OCI-LY1 (cell line): ENCODE data around the gene ZNF804A.

Experiments used
- H2AFZ ChIP-seq: fragments of 200-600 bp; sonication (generic), shearing (Covaris generic); 2 replicates; pipeline ENCODE4 v1.6.0; 2014; ENCODE audit warnings: antibody characterized with exemption, mild to moderate bottlenecking, low read length
- H3F3A ChIP-seq: fragments of 200-600 bp; sonication (generic), shearing (Covaris generic); 2 replicates; pipeline ENCODE4 v1.6.0; 2014; ENCODE audit warnings: mild to moderate bottlenecking, antibody characterized with exemption, low read length, moderate library complexity; ENCODE audit not compliant: insufficient read depth
- H3K27ac ChIP-seq: fragments of 200-600 bp; sonication (generic); 2 replicates; pipeline ENCODE4 v1.5.1; 2014; ENCODE audit warnings: low read length, mixed run types, mild to moderate bottlenecking, low read depth; ENCODE audit not compliant: poor library complexity, severe bottlenecking
- H3K27me3 ChIP-seq: fragments of 200-600 bp; sonication (generic); 2 replicates; pipeline ENCODE4 v1.6.0; 2014; ENCODE audit warnings: antibody characterized with exemption, mild to moderate bottlenecking, low read length, moderate library complexity; ENCODE audit not compliant: insufficient read depth
- H3K36me3 ChIP-seq: fragments of 200-600 bp; sonication (generic); 2 replicates; pipeline ENCODE4 v1.6.1; 2014; ENCODE audit warnings: mild to moderate bottlenecking, antibody characterized with exemption, low read length, moderate library complexity, mixed read lengths; ENCODE audit not compliant: insufficient read depth
- H3K4me1 ChIP-seq: fragments of 200-600 bp; sonication (generic); 2 replicates; pipeline ENCODE4 v1.5.1; 2014; ENCODE audit warnings: mild to moderate bottlenecking, low read length, moderate library complexity; ENCODE audit not compliant: insufficient read depth, severe bottlenecking
- H3K4me2 ChIP-seq: fragments of 200-600 bp; sonication (generic), shearing (Covaris generic); 2 replicates; pipeline ENCODE4 v1.6.1; 2014; ENCODE audit warnings: low read length
- H3K4me3 ChIP-seq: fragments of 200-600 bp; sonication (generic); 2 replicates; pipeline ENCODE4 v1.5.1; 2014; ENCODE audit warnings: low read length, low read depth, mild to moderate bottlenecking, mixed read lengths; ENCODE audit not compliant: poor library complexity, severe bottlenecking
- H3K79me2 ChIP-seq: fragments of 200-600 bp; shearing (Covaris generic); 2 replicates; pipeline ENCODE4 v1.6.1; 2016; ENCODE audit warnings: mixed run types, low read length, mixed read lengths; ENCODE audit not compliant: insufficient read depth
- H3K9ac ChIP-seq: fragments of 200-600 bp; sonication (generic), shearing (Covaris generic); 2 replicates; pipeline ENCODE4 v1.6.1; 2014; ENCODE audit warnings: mild to moderate bottlenecking, low read length, mixed read lengths
- H3K9me2 ChIP-seq: fragments of 200-600 bp; sonication (generic), shearing (Covaris generic); 2 replicates; pipeline ENCODE4 v1.6.1; 2014; ENCODE audit warnings: low read depth, mild to moderate bottlenecking, low read length, mixed read lengths
- H3K9me3 ChIP-seq: fragments of 200-600 bp; shearing (Covaris generic); 2 replicates; pipeline ENCODE4 v1.6.1; 2014; ENCODE audit warnings: low read length, mixed read lengths
- H4K20me1 ChIP-seq: fragments of 200-600 bp; sonication (generic), shearing (Covaris generic); 2 replicates; pipeline ENCODE4 v1.6.0; 2016; ENCODE audit warnings: mild to moderate bottlenecking, low read length; ENCODE audit not compliant: insufficient read depth
- CTCF ChIP-seq: fragments of 200-600 bp; sonication (generic), shearing (Covaris generic); IDR thresholded peaks from 2 replicates; pipeline ENCODE4 v1.5.1; 2017; ENCODE audit warnings: mild to moderate bottlenecking, antibody characterized with exemption, low read length, moderate library complexity, mixed read lengths
- EZH2 ChIP-seq: fragments of 200-600 bp; sonication (generic), shearing (Covaris generic); IDR thresholded peaks from 2 replicates; pipeline ENCODE4 v1.8.0; 2017; ENCODE audit warnings: borderline replicate concordance, mixed run types, mild to moderate bottlenecking, antibody characterized with exemption, low read length, moderate library complexity, mixed read lengths

Gene ZNF804A

GRCh38 chr2:184824597-184824996 lies 226.3 kb downstream of the ZNF804A start:
- Histone ChIP-seq H3K4me2 (no peak overlapping the region), H3K9me3 (no peaks in the 10 kb centered on the region), H3K27me3 (no peaks in the 10 kb centered on the region), H3K4me1 (no peaks in the 10 kb centered on the region), H3K79me2 (peaks cover 38% of the 10 kb centered on the region), H3F3A (0 out of 2 replicates have a peak, but pooled peaks cover 4% of the 10 kb centered on the region), H4K20me1 (no peaks in the 10 kb centered on the region), H3K9ac (no peak overlapping the region), H3K36me3 (peaks cover 16% of the 10 kb centered on the region), H3K27ac (no peak overlapping the region), H3K4me3 (no peak overlapping the region), H3K9me2 (no peaks in the 10 kb centered on the region), H2AFZ (no peak overlapping the region)
- TF ChIP-seq EZH2 = no peak
- TF ChIP-seq CTCF = no peak

GRCh38 chr2:184830531-184830930 lies 232.2 kb downstream of the ZNF804A start:
- no peak overlapping the region for H3K9ac ChIP-seq
- H3K4me2 ChIP-seq = no peak overlapping the region
- no peaks in the 10 kb centered on the region for H3K4me1 ChIP-seq
- H3K79me2 ChIP-seq = peaks cover 31% of the 10 kb centered on the region
- TF ChIP-seq EZH2 (no peak), CTCF (no peak)
- no peaks in the 10 kb centered on the region for H3K36me3 ChIP-seq
- no peaks in the 10 kb centered on the region for H4K20me1 ChIP-seq
- H3K9me2 ChIP-seq = no peaks in the 10 kb centered on the region
- H3K4me3 ChIP-seq = no peak overlapping the region
- 0 out of 2 replicates have a peak, but pooled peaks cover 4% of the 10 kb centered on the region for H3F3A ChIP-seq
- H3K9me3 ChIP-seq = no peaks in the 10 kb centered on the region
- no peaks in the 10 kb centered on the region for H3K27me3 ChIP-seq
- no peak overlapping the region for H3K27ac ChIP-seq
- H2AFZ ChIP-seq = no peak overlapping the region

- Histone ChIP-seq H4K20me1 (no peaks in the 10 kb centered on the region), H3K4me3 (no peak overlapping the region), H3K4me1 (no peaks in the 10 kb centered on the region), H3K9ac (no peak overlapping the region), H3F3A (no peaks in the 10 kb centered on the region), H2AFZ (no peak overlapping the region), H3K4me2 (no peak overlapping the region), H3K9me3 (no peaks in the 10 kb centered on the region), H3K27ac (no peak overlapping the region), H3K36me3 (no peaks in the 10 kb centered on the region; the same call in 1 of the 2 replicates), H3K79me2 (peaks cover 23% of the 10 kb centered on the region), H3K27me3 (no peaks in the 10 kb centered on the region), H3K9me2 (no peaks in the 10 kb centered on the region)
- no peak for TF ChIP-seq CTCF
- no peak for TF ChIP-seq EZH2
Observed at GRCh38 chr2:184834699-184835397, 236.5 kb downstream of the ZNF804A start.
